Panc1 (cell line): Measurements from ENCODE around the gene SLC27A2. TPM values are rescaled to one million over a fixed set of nuclear protein-coding genes. Genes with fewer than 3 reads are reported as not detected.

Experiments
- ATAC-seq: fragments of 200-7000 bp; cut with Tn5 transposase; 2 replicates; pipeline ENCODE4 v1.9.1; 2020; ENCODE audit warnings: mild to moderate bottlenecking, moderate library complexity
- BruUV-seq: library from RNA; stranded (reverse); fragments of 400-500 nt; replicated peaks from 2 replicates; lab custom pipeline; 2021; lab: Mats Ljungman, UMichigan
- CTCF ChIA-PET: fragments of 300-600 bp; sonication (Branson Sonifier 250); formaldehyde crosslinking; loops from one replicate; lab custom pipeline; 2022; ENCODE audit warnings: antibody characterized with exemption; lab: Charles Lee
- POLR2A ChIA-PET: fragments of 300-600 bp; sonication (Branson Sonifier 250); formaldehyde crosslinking; loops from one replicate; lab custom pipeline; 2022; ENCODE audit warnings: antibody characterized with exemption; lab: Charles Lee
- DNase-seq: peaks from one replicate; pipeline ENCODE4 v3.0.0-alpha.2; 2010; ENCODE audit warnings: low read depth, low spot score
- H3K27ac ChIP-seq: 2 replicates; pipeline ENCODE4 v1.5.1; 2011; ENCODE audit warnings: mild to moderate bottlenecking, low read length, inconsistent platforms
- H3K27me3 ChIP-seq: fragments of 200-500 bp; sonication (Bioruptor generic); 2 replicates; pipeline ENCODE4 v1.6.0; 2014; ENCODE audit warnings: low read length, inconsistent platforms; ENCODE audit not compliant: control insufficient read depth, insufficient read depth
- H3K36me3 ChIP-seq: fragments of 200-500 bp; sonication (Bioruptor generic); 2 replicates; pipeline ENCODE4 v1.5.1; 2014; ENCODE audit warnings: inconsistent platforms, mild to moderate bottlenecking, low read length, moderate library complexity; ENCODE audit not compliant: control insufficient read depth, insufficient read depth
- H3K4me1 ChIP-seq: 2 replicates; pipeline ENCODE4 v1.5.1; 2011; ENCODE audit warnings: inconsistent platforms, mild to moderate bottlenecking, low read length, moderate library complexity; ENCODE audit not compliant: control insufficient read depth, insufficient read depth
- H3K4me3 ChIP-seq, 2 experiments: 2 replicates each; pipeline ENCODE4 v1.5.1; 2011 to 2012; ENCODE audit warnings: low read depth in 2 of 2, low read length in 2 of 2, mild to moderate bottlenecking in 2 of 2, inconsistent platforms in 1 of 2, moderate library complexity in 1 of 2
- H3K9me3 ChIP-seq: fragments of 200-500 bp; sonication (Bioruptor generic); 2 replicates; pipeline ENCODE4 v1.5.1; 2014; ENCODE audit warnings: low read depth, mild to moderate bottlenecking, inconsistent platforms, low read length, moderate library complexity; ENCODE audit not compliant: control insufficient read depth, insufficient read depth
- POLR2AphosphoS5 ChIP-seq: IDR thresholded peaks from 2 replicates; pipeline ENCODE4 v1.6.1; 2012; ENCODE audit warnings: mild to moderate bottlenecking, low read depth, low read length, moderate library complexity
- SIN3A ChIP-seq: IDR thresholded peaks from 2 replicates; pipeline ENCODE4 v1.6.1; 2012; ENCODE audit warnings: low read depth, mild to moderate bottlenecking, low read length, moderate library complexity, borderline replicate concordance; ENCODE audit not compliant: insufficient read depth
- TCF7L2 ChIP-seq: IDR thresholded peaks from 2 replicates; pipeline ENCODE4 v1.6.1; 2011; ENCODE audit warnings: mild to moderate bottlenecking, low read depth, low read length, inconsistent platforms
- in situ Hi-C: cut with HindIII; loops from 2 replicates; pipeline ENCODE4 v1.10.0; 2016; ENCODE audit warnings: low sequenced_read_pairs, low pct_unique_long_range_greater_than_20kb
- intact Hi-C: fragments of 100-400 bp; cut with micrococcal nuclease; formaldehyde crosslinking; loops from one replicate; pipeline ENCODE4 v1.10.0; 2022; ENCODE audit not compliant: unreplicated experiment
- total RNA-seq: library from RNA; stranded (reverse); gene quantifications from one replicate; pipeline ENCODE4 v1.2.1, GENCODE V29; 2021; ENCODE audit not compliant: unreplicated experiment
- TF ChIP-seq, protein P1 (sequence below), 2 experiments: IDR thresholded peaks; 2 replicates each; pipeline ENCODE4 v1.6.1; 2011 to 2012; ENCODE audit warnings: low read depth in 2 of 2, control low read depth in 1 of 2, low read length in 1 of 2, mild to moderate bottlenecking in 1 of 2, moderate library complexity in 1 of 2; ENCODE audit not compliant: insufficient read depth in 1 of 2
- TF ChIP-seq, protein P2 (sequence below): fragments of 450-650 bp; IDR thresholded peaks from 2 replicates; pipeline ENCODE4 v1.5.1; 2017; ENCODE audit warnings: mild to moderate bottlenecking

SLC27A2 gene
- total RNA-seq, 1 experiment from 2014 or later = 0.18 TPM

DNA sequence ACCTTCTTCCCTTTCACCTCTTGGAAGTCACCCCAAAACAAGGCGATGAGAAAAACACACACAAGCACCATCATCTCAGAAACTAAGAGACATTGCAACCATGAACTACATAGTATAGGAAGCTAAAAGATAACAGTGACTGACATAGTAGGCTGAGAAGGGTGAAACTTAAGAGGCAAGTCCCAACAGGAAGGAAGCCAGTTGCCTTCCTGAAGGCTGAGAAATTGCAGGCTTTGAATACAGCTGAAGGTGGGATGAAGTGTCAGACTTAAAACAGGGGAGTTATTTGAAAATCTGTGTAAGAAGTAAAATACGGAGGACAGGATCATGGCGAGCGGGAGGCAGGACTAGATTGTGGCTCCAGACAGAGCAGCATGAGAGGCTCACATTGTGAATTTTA, 27.8 kb downstream of the SLC27A2 start:
- DNase-seq (no peak), ATAC-seq (no peak)
- CTCF ChIA-PET = interaction anchor here (0.6 kb wide), 1 partner anchor 26 kb away, joined by 3 read pairs; no protein-coding TSS in a partner anchor
- Histone ChIP-seq H3K27ac (no peak overlapping the region), H3K4me3 (no peak overlapping the region), H3K4me1 (no peaks in the 10 kb centered on the region), H3K36me3 (no peaks in the 10 kb centered on the region), H3K27me3 (no peaks in the 10 kb centered on the region), H3K9me3 (no peaks in the 10 kb centered on the region)
- POLR2A ChIA-PET = no interaction called here
- intact Hi-C loops (no loop called here), in situ Hi-C loops (no loop called here)
- no TSS peak for BruUV-seq
- TF ChIP-seq POLR2AphosphoS5 = no peak
- TF ChIP-seq, protein P1, sequence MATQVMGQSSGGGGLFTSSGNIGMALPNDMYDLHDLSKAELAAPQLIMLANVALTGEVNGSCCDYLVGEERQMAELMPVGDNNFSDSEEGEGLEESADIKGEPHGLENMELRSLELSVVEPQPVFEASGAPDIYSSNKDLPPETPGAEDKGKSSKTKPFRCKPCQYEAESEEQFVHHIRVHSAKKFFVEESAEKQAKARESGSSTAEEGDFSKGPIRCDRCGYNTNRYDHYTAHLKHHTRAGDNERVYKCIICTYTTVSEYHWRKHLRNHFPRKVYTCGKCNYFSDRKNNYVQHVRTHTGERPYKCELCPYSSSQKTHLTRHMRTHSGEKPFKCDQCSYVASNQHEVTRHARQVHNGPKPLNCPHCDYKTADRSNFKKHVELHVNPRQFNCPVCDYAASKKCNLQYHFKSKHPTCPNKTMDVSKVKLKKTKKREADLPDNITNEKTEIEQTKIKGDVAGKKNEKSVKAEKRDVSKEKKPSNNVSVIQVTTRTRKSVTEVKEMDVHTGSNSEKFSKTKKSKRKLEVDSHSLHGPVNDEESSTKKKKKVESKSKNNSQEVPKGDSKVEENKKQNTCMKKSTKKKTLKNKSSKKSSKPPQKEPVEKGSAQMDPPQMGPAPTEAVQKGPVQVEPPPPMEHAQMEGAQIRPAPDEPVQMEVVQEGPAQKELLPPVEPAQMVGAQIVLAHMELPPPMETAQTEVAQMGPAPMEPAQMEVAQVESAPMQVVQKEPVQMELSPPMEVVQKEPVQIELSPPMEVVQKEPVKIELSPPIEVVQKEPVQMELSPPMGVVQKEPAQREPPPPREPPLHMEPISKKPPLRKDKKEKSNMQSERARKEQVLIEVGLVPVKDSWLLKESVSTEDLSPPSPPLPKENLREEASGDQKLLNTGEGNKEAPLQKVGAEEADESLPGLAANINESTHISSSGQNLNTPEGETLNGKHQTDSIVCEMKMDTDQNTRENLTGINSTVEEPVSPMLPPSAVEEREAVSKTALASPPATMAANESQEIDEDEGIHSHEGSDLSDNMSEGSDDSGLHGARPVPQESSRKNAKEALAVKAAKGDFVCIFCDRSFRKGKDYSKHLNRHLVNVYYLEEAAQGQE (IDR thresholded peaks at IDR 0.05; ENCODE audit: insufficient read depth in 1 of 2, low read depth in 2 of 2, low read length in 1 of 2) = no peak
- TF ChIP-seq, protein P2, sequence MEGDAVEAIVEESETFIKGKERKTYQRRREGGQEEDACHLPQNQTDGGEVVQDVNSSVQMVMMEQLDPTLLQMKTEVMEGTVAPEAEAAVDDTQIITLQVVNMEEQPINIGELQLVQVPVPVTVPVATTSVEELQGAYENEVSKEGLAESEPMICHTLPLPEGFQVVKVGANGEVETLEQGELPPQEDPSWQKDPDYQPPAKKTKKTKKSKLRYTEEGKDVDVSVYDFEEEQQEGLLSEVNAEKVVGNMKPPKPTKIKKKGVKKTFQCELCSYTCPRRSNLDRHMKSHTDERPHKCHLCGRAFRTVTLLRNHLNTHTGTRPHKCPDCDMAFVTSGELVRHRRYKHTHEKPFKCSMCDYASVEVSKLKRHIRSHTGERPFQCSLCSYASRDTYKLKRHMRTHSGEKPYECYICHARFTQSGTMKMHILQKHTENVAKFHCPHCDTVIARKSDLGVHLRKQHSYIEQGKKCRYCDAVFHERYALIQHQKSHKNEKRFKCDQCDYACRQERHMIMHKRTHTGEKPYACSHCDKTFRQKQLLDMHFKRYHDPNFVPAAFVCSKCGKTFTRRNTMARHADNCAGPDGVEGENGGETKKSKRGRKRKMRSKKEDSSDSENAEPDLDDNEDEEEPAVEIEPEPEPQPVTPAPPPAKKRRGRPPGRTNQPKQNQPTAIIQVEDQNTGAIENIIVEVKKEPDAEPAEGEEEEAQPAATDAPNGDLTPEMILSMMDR = no peak
- TF ChIP-seq SIN3A = no peak
- TF ChIP-seq TCF7L2 = no peak

DNA sequence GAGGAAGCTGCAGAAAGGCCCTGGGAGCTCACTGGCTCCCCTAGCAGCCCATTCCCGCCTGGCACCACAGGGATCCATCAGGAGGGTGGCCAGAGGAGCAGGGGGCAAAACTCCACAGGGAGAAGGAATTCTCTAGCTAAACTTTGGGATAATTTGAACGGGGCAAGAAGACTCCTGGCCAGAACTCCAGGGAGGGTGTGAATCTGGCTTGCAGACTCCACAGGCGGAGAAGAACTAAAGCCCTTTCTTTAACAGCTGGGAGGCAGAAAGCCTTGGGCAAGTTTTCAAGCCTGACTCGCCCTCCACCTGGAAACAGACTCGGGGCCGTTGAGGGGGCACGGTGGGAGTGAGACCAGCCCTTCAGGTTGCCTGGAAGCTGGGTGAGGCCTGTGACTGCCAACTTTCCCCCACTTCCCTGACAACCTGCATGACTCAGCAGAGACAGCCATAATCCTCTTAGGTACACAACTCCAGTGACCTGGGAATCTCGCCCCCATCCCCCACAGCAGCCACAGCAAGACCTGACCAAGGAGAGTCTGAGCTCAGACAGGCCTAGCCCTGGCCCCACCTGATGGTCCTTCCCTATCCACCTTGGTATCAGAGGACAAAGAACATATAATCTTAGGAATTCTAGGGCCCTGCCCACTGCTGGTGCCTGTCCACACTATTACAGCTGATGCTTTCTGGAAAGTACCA, 28.6 kb downstream of the SLC27A2 start:
- H3K27ac ChIP-seq = no peak overlapping the region
- BruUV-seq = no TSS peak
- CTCF ChIA-PET = interaction anchor here (0.6 kb wide), 1 partner anchor 27 kb away, joined by 3 read pairs; no protein-coding TSS in a partner anchor
- no peaks in the 10 kb centered on the region for H3K36me3 ChIP-seq
- POLR2A ChIA-PET = no interaction called here
- in situ Hi-C loops (no loop called here), intact Hi-C loops (no loop called here)
- no peaks in the 10 kb centered on the region for H3K4me1 ChIP-seq
- TF ChIP-seq, protein P2 = no peak
- TF ChIP-seq POLR2AphosphoS5 = no peak
- TF ChIP-seq, protein P1 (IDR thresholded peaks at IDR 0.05; ENCODE audit: insufficient read depth in 1 of 2, low read depth in 2 of 2, low read length in 1 of 2) = no peak
- no peak for TF ChIP-seq TCF7L2
- TF ChIP-seq SIN3A = no peak
- no peak for ATAC-seq
- H3K4me3 ChIP-seq = no peak overlapping the region
- no peaks in the 10 kb centered on the region for H3K9me3 ChIP-seq
- H3K27me3 ChIP-seq = no peaks in the 10 kb centered on the region
- DNase-seq = no peak
